ENCODE measurements around the gene PKDCC.

- TF ChIP-seq, protein P1, sequence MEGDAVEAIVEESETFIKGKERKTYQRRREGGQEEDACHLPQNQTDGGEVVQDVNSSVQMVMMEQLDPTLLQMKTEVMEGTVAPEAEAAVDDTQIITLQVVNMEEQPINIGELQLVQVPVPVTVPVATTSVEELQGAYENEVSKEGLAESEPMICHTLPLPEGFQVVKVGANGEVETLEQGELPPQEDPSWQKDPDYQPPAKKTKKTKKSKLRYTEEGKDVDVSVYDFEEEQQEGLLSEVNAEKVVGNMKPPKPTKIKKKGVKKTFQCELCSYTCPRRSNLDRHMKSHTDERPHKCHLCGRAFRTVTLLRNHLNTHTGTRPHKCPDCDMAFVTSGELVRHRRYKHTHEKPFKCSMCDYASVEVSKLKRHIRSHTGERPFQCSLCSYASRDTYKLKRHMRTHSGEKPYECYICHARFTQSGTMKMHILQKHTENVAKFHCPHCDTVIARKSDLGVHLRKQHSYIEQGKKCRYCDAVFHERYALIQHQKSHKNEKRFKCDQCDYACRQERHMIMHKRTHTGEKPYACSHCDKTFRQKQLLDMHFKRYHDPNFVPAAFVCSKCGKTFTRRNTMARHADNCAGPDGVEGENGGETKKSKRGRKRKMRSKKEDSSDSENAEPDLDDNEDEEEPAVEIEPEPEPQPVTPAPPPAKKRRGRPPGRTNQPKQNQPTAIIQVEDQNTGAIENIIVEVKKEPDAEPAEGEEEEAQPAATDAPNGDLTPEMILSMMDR (optimal IDR thresholded peaks at IDR 0.05 in 1 of 3, IDR thresholded peaks at IDR 0.05 in 1 of 3, conservative IDR thresholded peaks at IDR 0.05 in 1 of 3; ENCODE audit: extremely low read depth in 1 of 3, insufficient read depth in 2 of 3, low read length in 3 of 3), result no peak
- no peak for TF ChIP-seq EZH2 (IDR thresholded peaks at IDR 0.05; ENCODE audit: low read length)
Observed at GRCh38 chr2:42029639-42030199, 18.1 kb upstream of the PKDCC start.

Data from keratinocyte (primary cell).